SU-DHL-6 (cell line): ENCODE measurements around the gene ZNF687.

ENCODE experiments used
- H2AFZ ChIP-seq: fragments of 200-600 bp; sonication (generic); 2 replicates; pipeline ENCODE4 v1.6.1; 2014; ENCODE audit warnings: low read depth, mild to moderate bottlenecking, moderate library complexity, mixed read lengths, antibody characterized with exemption, low read length; ENCODE audit not compliant: severe bottlenecking
- H3F3A ChIP-seq: fragments of 200-600 bp; shearing (Covaris generic); 2 replicates; pipeline ENCODE4 v1.6.0; 2016; ENCODE audit warnings: antibody characterized with exemption, mild to moderate bottlenecking; ENCODE audit not compliant: insufficient read depth
- H3K27ac ChIP-seq: fragments of 200-600 bp; sonication (generic); 2 replicates; pipeline ENCODE4 v1.5.1; 2016; ENCODE audit warnings: low read depth, mild to moderate bottlenecking, low read length, moderate library complexity, mixed read lengths
- H3K27me3 ChIP-seq: fragments of 200-600 bp; sonication (generic), shearing (Covaris generic); 2 replicates; pipeline ENCODE4 v1.6.0; 2014; ENCODE audit warnings: mild to moderate bottlenecking, low read length
- H3K36me3 ChIP-seq: fragments of 200-600 bp; sonication (generic); 2 replicates; pipeline ENCODE4 v1.6.1; 2014; ENCODE audit warnings: mild to moderate bottlenecking, low read length, mixed read lengths
- H3K4me2 ChIP-seq: fragments of 300-600, 200-600 bp; shearing (Covaris generic), sonication (generic); 2 replicates; pipeline ENCODE4 v1.6.0; 2014; ENCODE audit warnings: low read length, low read depth, mild to moderate bottlenecking; ENCODE audit not compliant: poor library complexity, severe bottlenecking
- H3K4me3 ChIP-seq: fragments of 200-600 bp; sonication (generic); 2 replicates; pipeline ENCODE4 v1.5.1; 2014; ENCODE audit warnings: antibody characterized with exemption, low read length, mild to moderate bottlenecking, mixed read lengths; ENCODE audit not compliant: insufficient read depth, poor library complexity, severe bottlenecking
- H3K79me2 ChIP-seq: fragments of 200-600 bp; sonication (generic); 2 replicates; pipeline ENCODE4 v1.6.1; 2014; ENCODE audit warnings: mild to moderate bottlenecking, low read length, moderate library complexity; ENCODE audit not compliant: insufficient read depth
- H3K9ac ChIP-seq: fragments of 200-600 bp; sonication (generic); 2 replicates; pipeline ENCODE4 v1.7.0; 2014; ENCODE audit warnings: mild to moderate bottlenecking, low read length
- H3K9me2 ChIP-seq: fragments of 200-600 bp; sonication (generic); replicated peaks from 2 replicates; pipeline ENCODE4 v1.6.1; 2014; ENCODE audit warnings: low read length; ENCODE audit not compliant: insufficient read depth
- H3K9me3 ChIP-seq: fragments of 200-600 bp; sonication (generic); 2 replicates; pipeline ENCODE4 v1.6.1; 2014; ENCODE audit warnings: low read length, mixed read lengths; ENCODE audit not compliant: insufficient read depth
- H4K20me1 ChIP-seq: fragments of 200-600 bp; sonication (generic); 2 replicates; pipeline ENCODE4 v1.6.1; 2014; ENCODE audit warnings: low read depth, mild to moderate bottlenecking, antibody characterized with exemption, low read length, moderate library complexity, mixed read lengths
- EZH2phosphoT487 ChIP-seq: fragments of 200-600 bp; sonication (generic), shearing (Covaris generic); conservative IDR thresholded peaks from 2 replicates; pipeline ENCODE4 v1.6.1; 2018; ENCODE audit warnings: mild to moderate bottlenecking, antibody characterized with exemption, low read length, moderate library complexity, mixed read lengths
- TF ChIP-seq, protein P1 (sequence below): fragments of 200-600 bp; sonication (generic); IDR thresholded peaks from one replicate; pipeline ENCODE4 v1.5.1; 2017; ENCODE audit warnings: antibody characterized with exemption, mild to moderate bottlenecking, low read length, moderate library complexity; ENCODE audit not compliant: insufficient read depth, poor library complexity, severe bottlenecking

The ZNF687 gene

DNA sequence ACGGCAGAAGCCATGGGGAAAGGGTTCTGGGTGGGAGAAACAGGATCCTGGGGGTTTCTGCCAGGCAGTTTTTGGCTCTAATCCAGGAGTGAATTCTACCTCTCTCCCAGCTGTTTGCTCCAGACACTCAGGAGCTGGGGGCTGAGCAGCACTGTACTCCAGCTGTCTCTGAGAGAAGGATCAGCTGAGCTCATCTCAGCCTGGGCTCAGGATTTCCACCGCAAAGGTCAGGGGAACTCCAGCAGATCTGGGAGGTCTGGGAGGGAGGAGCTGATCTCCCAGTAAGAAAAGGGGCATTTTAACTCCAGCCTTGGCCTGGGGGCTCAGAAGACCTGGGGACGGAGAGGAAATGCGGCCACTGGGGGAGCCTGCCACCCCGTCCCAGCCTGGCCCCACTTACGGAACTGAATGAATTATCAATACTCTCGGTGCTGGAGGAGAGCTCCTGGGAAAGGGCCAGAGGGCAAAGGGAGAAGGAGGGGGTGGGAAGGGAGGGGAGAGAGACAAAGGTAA, 27.8 kb downstream of the ZNF687 start:
- H3K27ac ChIP-seq, result no peak overlapping the region

DNA sequence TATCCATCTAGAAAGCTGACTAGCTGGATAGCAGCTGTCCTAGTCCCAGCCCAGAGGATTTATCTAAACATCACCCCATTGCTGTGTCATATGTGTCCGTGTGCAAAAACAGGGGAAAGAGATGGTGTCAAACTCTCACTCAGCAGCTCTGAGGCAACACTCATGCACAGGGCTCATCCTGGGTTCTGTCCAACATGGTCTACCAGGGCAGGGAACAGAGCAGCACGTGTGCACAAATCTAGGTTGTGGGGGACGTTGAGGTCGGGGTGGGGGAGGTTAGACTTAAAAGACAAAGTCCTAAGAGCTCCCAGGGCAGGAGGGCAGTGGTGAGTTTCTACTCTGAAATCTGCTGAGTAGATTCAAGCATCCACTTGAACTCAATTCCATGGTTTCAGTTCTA, 28.9 kb downstream of the ZNF687 start:
- 0 out of 2 replicates have a peak, but pooled peaks cover under 1% of the 10 kb centered on the region for H3K36me3 ChIP-seq
- no peak overlapping the region for H3K4me2 ChIP-seq
- H3F3A ChIP-seq, result no peaks in the 10 kb centered on the region
- no peaks in the 10 kb centered on the region for H3K9me3 ChIP-seq
- no peaks in the 10 kb centered on the region for H4K20me1 ChIP-seq
- no peaks in the 10 kb centered on the region for H3K79me2 ChIP-seq
- H3K27ac ChIP-seq, result no peak overlapping the region
- TF ChIP-seq, protein P1, sequence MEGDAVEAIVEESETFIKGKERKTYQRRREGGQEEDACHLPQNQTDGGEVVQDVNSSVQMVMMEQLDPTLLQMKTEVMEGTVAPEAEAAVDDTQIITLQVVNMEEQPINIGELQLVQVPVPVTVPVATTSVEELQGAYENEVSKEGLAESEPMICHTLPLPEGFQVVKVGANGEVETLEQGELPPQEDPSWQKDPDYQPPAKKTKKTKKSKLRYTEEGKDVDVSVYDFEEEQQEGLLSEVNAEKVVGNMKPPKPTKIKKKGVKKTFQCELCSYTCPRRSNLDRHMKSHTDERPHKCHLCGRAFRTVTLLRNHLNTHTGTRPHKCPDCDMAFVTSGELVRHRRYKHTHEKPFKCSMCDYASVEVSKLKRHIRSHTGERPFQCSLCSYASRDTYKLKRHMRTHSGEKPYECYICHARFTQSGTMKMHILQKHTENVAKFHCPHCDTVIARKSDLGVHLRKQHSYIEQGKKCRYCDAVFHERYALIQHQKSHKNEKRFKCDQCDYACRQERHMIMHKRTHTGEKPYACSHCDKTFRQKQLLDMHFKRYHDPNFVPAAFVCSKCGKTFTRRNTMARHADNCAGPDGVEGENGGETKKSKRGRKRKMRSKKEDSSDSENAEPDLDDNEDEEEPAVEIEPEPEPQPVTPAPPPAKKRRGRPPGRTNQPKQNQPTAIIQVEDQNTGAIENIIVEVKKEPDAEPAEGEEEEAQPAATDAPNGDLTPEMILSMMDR, result no peak
- TF ChIP-seq EZH2phosphoT487, result no peak
- no peak overlapping the region for H3K4me3 ChIP-seq
- no peak overlapping the region for H3K9ac ChIP-seq
- H3K9me2 ChIP-seq, result no peaks in the 10 kb centered on the region
- H2AFZ ChIP-seq, result no peak overlapping the region
- H3K27me3 ChIP-seq, result no peaks in the 10 kb centered on the region

More for the DNA sequence above, 27.8 kb downstream of the ZNF687 start:
- no peaks in the 10 kb centered on the region for H3K27me3 ChIP-seq
- no peaks in the 10 kb centered on the region for H3K9me2 ChIP-seq
- H3F3A ChIP-seq, result no peaks in the 10 kb centered on the region
- H3K4me2 ChIP-seq, result no peak overlapping the region
- no peak overlapping the region for H3K9ac ChIP-seq
- no peaks in the 10 kb centered on the region for H3K79me2 ChIP-seq
- H4K20me1 ChIP-seq, result no peaks in the 10 kb centered on the region
- TF ChIP-seq, protein P1, result no peak
- no peak for TF ChIP-seq EZH2phosphoT487
- H3K36me3 ChIP-seq, result peaks cover 9% of the 10 kb centered on the region; the same call in 1 of the 2 replicates
- no peak overlapping the region for H3K4me3 ChIP-seq
- H2AFZ ChIP-seq, result no peak overlapping the region
- no peaks in the 10 kb centered on the region for H3K9me3 ChIP-seq

DNA sequence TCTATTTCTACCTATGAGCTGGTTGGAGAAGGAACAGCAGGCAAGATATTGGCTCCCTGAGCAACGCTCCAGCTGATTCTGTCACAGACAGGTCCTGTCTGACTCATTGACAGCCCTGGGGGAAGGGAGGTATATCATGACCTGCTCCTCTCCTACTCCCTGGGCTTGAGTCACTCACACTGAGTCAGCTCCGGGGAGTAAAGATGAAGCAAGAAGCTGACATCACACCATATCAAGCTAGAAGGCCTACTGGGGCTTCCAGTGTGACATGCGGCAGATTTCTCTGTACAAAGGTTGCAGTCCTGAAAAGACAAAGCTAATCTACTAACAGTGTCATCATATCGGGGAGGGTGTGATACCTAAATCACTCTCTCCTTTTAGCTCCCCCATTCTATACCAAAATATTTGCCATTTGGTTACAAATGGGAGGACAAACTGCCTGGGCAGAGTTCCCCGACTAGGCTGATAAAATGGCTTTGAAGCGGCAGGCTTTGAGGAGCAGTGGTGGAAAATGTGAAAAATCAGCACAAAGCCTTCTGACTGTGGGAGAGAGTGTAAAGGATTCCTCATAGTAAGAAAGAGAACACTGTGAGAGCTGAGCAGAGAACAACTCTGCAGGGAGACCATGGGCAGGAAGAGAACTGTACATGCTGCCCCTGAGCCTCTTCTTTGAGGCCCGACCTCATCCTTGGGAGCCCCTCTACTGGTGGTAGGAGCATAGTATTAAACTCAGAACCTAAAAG, 29.7 kb downstream of the ZNF687 start:
- H3K79me2 ChIP-seq, result no peaks in the 10 kb centered on the region
- H3K9ac ChIP-seq, result no peak overlapping the region
- H3K9me3 ChIP-seq, result no peaks in the 10 kb centered on the region
- H3K36me3 ChIP-seq, result no peaks in the 10 kb centered on the region
- H3K9me2 ChIP-seq, result no peaks in the 10 kb centered on the region
- H3K4me3 ChIP-seq, result no peak overlapping the region
- no peak overlapping the region for H3K27ac ChIP-seq
- H3K4me2 ChIP-seq, result no peak overlapping the region
- no peaks in the 10 kb centered on the region for H3K27me3 ChIP-seq
- no peaks in the 10 kb centered on the region for H4K20me1 ChIP-seq
- no peaks in the 10 kb centered on the region for H3F3A ChIP-seq
- TF ChIP-seq, protein P1, result no peak
- no peak for TF ChIP-seq EZH2phosphoT487
- H2AFZ ChIP-seq, result no peak overlapping the region
